Rectal smooth muscle tissue (tissue), 1 donor: ENCODE measurements around the gene HOXC10.

ENCODE experiments used
- H3K27ac ChIP-seq: one replicate; pipeline ENCODE4 v1.7.0; 2013; ENCODE audit warnings: low read depth, low read length, inconsistent platforms
- H3K27me3 ChIP-seq: one replicate; pipeline ENCODE4 v1.7.0; 2013; ENCODE audit warnings: low read length; ENCODE audit not compliant: control insufficient read depth, insufficient read depth
- H3K36me3 ChIP-seq: one replicate; pipeline ENCODE4 v1.7.0; 2013; ENCODE audit warnings: low read length; ENCODE audit not compliant: control insufficient read depth, insufficient read depth
- H3K4me1 ChIP-seq: one replicate; pipeline ENCODE4 v1.7.0; 2013; ENCODE audit warnings: low read length; ENCODE audit not compliant: control insufficient read depth, insufficient read depth
- H3K4me3 ChIP-seq: one replicate; pipeline ENCODE4 v1.7.0; 2013; ENCODE audit warnings: low read length
- H3K9ac ChIP-seq: one replicate; pipeline ENCODE4 v1.7.0; 2013; ENCODE audit warnings: low read length

Gene HOXC10

DNA sequence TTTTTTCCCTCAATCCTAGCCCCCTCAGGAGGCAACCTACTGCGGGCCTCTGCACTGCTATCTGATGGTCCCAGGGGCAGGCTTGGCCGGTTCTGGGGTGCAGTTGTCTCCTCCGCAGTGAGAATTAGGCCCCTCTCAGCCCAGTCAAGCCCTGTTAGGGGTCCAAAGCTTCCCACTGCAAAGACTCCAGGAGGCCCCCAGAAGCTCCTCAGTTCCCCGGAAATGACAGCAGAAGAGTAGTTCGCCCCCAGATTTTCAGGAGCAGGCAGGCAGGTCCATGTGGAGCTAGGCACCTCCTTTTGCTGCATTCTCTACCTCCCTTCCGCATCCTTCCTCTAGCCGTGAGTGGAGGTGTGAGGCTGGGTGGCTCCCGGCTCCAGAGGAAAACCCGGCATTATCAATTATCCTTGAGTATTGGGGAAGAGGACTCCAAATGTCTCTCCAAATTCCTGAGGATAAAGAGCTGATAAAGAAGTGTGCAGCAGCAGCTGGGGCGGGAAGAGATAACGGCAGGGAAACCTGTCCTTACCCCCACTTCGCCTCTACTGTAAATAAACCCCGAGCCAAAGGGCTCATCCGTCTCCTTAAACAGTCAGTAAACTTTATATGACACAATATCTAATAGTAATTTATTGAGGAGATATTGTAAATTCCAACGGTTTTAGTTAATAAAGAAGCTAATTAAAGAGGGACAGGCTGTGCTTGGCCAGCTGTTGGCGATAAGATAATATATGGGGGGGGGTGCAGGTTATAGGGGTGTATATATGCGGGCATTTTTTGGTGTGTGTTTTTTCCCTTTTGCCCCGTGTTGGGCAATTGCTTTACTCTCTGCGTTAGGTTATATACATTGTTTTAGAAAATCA, 30.9 kb upstream of the HOXC10 start:
- Histone ChIP-seq H3K9ac (no peak overlapping the region), H3K36me3 (no peaks in the 10 kb centered on the region), H3K27me3 (peaks cover 80% of the 10 kb centered on the region), H3K4me1 (no peaks in the 10 kb centered on the region), H3K27ac (no peak overlapping the region), H3K4me3 (no peak overlapping the region)

DNA sequence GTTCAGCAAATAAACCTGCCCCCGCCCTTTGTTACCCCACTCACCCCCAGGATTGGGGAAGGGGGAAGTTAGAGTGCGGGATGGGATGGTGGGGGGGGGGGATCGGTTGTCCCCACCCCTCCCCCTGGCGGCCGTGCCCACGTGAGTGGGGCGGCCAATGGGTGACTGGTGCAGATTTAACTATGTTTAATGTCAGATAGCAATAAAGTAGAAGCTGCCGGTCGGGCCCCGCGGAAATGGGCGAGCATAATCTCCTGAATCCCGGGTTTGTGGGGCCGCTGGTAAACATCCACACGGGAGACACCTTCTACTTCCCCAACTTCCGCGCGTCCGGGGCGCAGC, 30.3 kb upstream of the HOXC10 start, which contains the start of gene HOXC12:
TSS of gene HOXC12 (plus strand) at position 210 of the 342 bp plus-strand sequence. CDS start at position 237, 27 bp downstream.
- Histone ChIP-seq H3K36me3 (no peaks in the 10 kb centered on the region), H3K27me3 (peaks cover 81% of the 10 kb centered on the region), H3K4me1 (no peaks in the 10 kb centered on the region), H3K27ac (no peak within 1 kb of the TSS), H3K9ac (no peak within 1 kb of the TSS), H3K4me3 (no peak within 1 kb of the TSS)

DNA sequence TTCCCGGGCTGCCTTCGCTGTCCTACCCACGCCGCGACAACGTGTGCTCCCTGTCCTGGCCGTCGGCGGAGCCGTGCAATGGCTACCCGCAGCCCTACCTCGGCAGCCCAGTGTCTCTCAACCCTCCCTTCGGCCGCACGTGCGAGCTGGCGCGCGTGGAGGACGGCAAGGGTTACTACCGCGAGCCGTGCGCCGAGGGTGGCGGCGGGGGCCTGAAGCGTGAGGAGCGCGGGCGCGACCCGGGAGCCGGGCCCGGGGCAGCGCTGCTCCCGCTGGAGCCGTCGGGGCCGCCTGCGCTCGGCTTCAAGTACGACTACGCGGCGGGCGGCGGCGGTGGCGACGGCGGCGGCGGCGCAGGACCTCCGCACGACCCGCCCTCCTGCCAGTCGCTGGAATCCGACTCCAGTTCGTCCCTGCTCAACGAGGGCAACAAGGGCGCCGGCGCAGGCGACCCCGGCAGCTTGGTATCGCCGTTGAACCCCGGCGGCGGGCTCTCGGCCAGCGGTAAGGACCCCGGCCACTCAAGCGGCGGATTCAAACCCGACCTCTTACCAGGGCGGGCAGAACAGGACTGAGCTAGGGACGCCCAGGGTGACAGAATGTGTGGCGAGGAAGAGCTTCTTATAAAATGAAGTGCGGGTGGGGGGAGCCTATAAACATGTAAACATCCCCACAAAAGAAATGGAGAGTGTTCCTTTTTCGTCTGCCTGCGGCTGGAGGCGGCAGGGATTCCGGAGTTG, 29.7 kb upstream of the HOXC10 start:
- no peaks in the 10 kb centered on the region for H3K4me1 ChIP-seq
- peaks cover 80% of the 10 kb centered on the region for H3K27me3 ChIP-seq
- no peak overlapping the region for H3K4me3 ChIP-seq
- no peak overlapping the region for H3K27ac ChIP-seq
- H3K36me3 ChIP-seq: no peaks in the 10 kb centered on the region
- H3K9ac ChIP-seq: no peak overlapping the region

DNA sequence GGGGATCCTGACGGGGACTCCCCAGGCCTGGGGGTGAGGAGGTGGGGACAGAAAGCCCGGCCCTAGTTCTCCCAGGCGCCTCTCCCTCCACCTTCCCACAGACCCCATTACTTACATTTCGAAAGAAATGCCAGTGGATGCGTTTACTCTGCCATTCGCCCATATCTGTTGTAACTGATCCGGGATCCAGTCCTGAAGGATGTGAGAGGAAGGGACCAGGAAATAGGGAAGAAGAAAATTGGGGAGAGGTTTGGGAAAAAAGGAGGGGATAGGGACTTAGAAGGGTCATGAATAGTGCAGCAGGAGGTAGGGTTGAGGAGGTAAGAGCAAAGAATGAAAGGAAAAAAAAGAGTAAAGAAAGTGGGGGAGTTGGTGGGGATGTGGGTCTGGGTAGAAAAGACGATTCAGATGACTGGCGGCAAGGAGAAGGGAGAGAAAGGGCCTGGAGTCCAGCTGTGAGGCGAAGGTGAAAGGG, 29.1 kb upstream of the HOXC10 start:
- Histone ChIP-seq H3K27ac (no peak overlapping the region), H3K9ac (no peak overlapping the region), H3K27me3 (peaks cover 79% of the 10 kb centered on the region), H3K4me1 (no peaks in the 10 kb centered on the region), H3K4me3 (no peak overlapping the region), H3K36me3 (no peaks in the 10 kb centered on the region)

DNA sequence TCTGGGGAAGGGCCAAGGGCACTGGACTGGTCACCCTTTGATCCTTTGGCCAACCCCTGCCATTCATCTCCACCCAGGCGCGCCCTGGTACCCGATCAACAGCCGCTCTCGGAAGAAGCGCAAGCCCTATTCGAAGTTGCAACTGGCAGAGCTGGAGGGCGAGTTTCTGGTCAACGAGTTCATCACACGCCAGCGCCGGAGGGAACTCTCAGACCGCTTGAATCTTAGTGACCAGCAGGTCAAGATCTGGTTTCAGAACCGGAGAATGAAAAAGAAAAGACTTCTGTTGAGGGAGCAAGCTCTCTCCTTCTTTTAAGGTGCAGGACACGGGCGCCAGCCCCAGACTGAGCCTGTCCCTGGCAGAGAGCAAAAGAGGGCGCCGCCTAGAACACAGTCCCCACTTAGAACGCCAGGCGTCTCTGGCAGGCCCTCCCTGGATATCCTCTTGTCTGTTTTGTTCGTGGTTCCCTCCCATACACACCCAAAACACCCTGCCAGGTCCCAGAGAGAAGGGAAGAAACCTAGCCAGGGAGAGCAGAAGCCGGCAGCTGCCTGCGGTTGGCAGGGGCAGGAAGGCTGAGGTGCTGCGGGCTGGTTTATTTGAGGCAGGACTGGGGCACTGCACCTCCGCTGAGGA, 28.6 kb upstream of the HOXC10 start:
- no peaks in the 10 kb centered on the region for H3K4me1 ChIP-seq
- H3K36me3 ChIP-seq: no peaks in the 10 kb centered on the region
- H3K4me3 ChIP-seq: no peak overlapping the region
- H3K27me3 ChIP-seq: peaks cover 73% of the 10 kb centered on the region
- no peak overlapping the region for H3K9ac ChIP-seq
- H3K27ac ChIP-seq: no peak overlapping the region

DNA sequence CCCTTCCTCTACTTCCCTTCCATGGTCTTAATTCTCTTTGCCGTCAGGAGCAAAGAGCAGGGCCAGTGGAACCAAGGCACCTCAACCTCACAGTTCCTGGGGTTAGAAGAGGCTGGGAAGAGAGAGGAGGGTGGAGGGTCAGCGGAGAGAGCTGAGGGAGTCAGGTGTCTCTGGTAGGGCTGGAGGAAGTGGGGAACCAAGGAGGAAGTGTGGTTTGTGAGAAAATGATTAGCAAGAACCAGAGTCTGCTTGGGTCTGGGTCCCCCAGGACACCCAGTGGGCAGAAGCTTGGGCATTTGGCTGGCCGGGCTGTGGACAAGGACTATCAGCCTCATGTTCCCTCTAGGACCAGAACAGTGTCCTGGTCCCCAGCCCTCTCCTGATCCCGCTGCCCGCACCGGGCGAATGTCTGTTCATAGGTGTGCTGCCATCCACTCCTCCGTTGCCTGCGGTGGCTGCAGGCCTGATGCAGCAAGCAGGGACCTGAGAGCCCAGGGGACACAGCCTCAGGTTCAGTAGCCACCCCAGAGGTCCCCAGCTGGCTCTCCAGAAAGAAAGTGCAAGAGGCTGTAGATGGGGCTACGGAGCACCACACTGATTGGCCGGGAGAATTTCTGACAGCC, 27.9 kb upstream of the HOXC10 start:
- H3K4me3 ChIP-seq: no peak overlapping the region
- H3K27ac ChIP-seq: no peak overlapping the region
- no peak overlapping the region for H3K9ac ChIP-seq
- peaks cover 74% of the 10 kb centered on the region for H3K27me3 ChIP-seq
- H3K4me1 ChIP-seq: no peaks in the 10 kb centered on the region
- no peaks in the 10 kb centered on the region for H3K36me3 ChIP-seq

DNA sequence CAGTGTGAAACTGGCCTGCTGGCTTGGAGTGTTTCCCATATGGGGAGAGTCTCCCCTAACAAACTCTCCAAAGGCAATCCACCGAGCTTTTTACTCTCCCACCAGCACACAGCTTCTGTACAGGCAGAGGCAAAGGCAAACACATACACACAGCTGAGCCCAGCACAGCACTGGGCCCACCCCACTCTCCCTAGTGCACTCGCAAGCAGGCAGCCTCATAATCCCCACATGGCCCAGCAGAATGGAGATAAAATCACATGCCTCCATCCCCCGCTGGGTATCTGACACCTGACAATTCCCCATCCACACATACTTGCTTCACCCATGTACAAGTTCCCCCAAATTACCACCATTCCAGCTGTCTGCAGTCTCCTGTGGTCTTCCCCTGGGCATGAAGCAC, 26.8 kb upstream of the HOXC10 start:
- H3K4me3 ChIP-seq: no peak overlapping the region
- H3K27me3 ChIP-seq: peaks cover 67% of the 10 kb centered on the region
- H3K4me1 ChIP-seq: no peaks in the 10 kb centered on the region
- no peak overlapping the region for H3K27ac ChIP-seq
- H3K36me3 ChIP-seq: no peaks in the 10 kb centered on the region
- no peak overlapping the region for H3K9ac ChIP-seq

DNA sequence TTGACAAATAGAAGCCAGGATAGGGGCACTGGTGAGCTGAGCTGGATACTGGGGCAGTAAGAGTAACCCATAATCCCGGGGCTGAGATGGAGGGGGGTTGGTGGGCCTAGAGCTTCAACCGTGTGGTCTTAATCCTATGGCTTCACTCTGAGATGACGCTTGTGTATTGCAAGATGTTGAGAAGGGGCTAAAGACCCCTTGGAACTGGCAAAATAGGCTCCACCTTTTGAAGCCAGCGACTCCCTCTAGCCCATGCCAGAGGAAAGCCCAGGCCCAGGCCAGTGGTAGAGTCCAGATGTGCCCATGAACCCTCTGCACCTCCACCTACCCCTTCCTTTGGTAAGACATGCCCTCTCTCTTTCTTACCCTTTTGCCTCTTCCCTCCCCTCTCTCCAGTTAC, 25.6 kb upstream of the HOXC10 start:
- no peak overlapping the region for H3K4me3 ChIP-seq
- no peak overlapping the region for H3K9ac ChIP-seq
- H3K27me3 ChIP-seq: peaks cover 61% of the 10 kb centered on the region
- H3K4me1 ChIP-seq: no peaks in the 10 kb centered on the region
- H3K36me3 ChIP-seq: no peaks in the 10 kb centered on the region
- no peak overlapping the region for H3K27ac ChIP-seq

DNA sequence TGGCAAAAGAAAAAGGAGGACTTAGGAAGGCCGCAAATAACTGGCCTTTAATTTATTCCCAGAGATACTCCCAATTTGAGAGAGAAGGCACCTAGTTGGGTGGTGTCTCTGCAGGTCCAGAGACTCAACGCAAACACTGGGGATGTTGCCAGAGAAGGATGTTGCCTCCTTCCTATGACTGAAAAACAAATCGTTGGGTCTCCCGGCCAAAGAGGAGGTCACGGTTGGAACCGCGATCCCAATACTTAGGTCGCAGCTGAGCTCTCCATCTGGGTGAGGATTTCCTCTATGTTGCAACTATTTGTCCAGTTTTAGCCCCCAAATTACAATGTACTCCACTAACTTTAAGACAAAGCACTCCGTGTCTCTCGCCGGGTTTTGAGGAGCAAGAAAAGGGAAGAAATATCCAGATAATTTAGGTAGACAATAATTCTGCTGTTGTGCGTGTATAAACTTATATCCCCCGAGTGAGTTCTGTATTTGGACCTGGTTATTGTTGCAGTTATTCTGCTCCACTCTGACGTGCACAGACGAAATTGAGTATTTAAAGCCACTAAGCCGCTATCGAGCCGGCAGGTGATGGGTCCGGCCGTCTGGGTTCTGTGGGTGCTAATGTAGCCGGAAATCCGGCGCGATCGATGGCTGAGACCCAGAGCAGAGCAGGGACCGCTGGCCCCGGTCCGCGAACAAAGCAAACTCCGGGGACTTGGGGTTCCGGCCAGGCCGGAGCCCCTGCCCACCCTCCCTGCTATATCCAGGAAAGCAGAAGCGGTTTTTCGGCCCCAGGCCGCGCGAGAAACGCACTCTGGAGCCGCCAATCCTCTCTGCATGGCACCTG, 24.5 kb upstream of the HOXC10 start:
- no peak overlapping the region for H3K27ac ChIP-seq
- H3K27me3 ChIP-seq: peaks cover 69% of the 10 kb centered on the region
- no peak overlapping the region for H3K4me3 ChIP-seq
- no peaks in the 10 kb centered on the region for H3K36me3 ChIP-seq
- no peak overlapping the region for H3K9ac ChIP-seq
- H3K4me1 ChIP-seq: no peaks in the 10 kb centered on the region

DNA sequence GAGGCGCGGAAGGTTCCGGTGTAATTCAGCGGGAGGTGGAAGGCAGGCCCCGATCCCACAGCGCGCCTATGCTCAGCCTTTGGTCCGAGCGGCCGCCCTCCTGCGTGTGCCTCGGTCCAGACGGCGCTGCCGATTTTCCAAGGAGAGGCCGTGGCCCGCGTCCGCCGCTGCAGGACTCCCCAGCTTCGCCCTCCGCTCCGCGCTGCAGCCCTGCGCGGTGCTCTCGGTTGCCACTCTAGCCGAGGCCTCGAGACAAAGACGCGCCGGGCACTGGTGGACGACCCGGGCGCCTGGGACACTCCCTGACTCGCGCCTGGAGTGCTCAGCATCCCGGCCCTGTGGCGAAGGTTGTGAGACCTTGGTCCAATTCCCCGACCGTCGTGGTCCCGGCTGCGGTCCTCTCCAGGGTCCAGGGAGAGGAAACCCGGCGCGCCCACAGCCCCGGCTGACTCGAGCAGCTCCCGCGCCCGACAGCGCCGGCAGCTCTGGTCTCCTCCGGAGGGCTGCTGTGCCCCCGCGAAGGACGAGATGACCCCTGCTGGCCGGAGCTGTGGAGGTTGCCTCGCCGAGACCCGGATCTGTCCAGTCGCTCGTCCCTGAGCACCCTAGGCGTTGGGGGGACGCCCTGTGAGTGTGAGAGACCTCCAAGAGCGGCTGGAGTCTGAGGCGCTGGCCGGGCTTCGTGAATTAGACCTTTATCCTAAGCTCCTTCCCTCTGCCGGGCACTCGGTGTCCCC, 23.8 kb upstream of the HOXC10 start:
- Histone ChIP-seq H3K36me3 (no peaks in the 10 kb centered on the region), H3K4me3 (no peak overlapping the region), H3K27ac (no peak overlapping the region), H3K4me1 (no peaks in the 10 kb centered on the region), H3K9ac (no peak overlapping the region), H3K27me3 (peaks cover 65% of the 10 kb centered on the region)

DNA sequence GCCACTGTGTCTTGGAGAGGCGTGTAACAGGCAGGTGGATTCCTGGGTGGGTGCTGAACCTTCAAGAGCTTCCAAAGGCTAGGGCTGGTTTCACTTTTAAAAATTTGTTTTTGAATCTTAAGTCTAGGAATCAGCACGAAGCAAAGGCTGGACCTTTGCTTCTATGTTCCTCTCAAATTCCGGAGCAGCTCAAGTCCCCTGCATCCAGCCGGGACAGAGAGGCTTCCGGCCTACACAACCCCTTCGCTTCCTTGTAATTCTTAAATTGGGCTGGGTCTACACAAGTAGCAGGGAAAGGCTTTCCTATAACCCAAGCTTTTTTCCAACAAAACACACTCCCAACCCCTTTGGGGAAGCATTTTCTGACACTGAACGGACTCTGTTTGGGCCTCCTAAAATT, 21.9 kb upstream of the HOXC10 start:
- no peak overlapping the region for H3K9ac ChIP-seq
- no peak overlapping the region for H3K4me3 ChIP-seq
- no peaks in the 10 kb centered on the region for H3K36me3 ChIP-seq
- peaks cover 66% of the 10 kb centered on the region for H3K27me3 ChIP-seq
- no peak overlapping the region for H3K27ac ChIP-seq
- H3K4me1 ChIP-seq: no peaks in the 10 kb centered on the region
